D721Med (cell line): Measurements from ENCODE around the gene SCLT1.
A peak's percentile ranks its signal among the peaks of the same experiment; 100 is the strongest.
"Not testable (repeated sequence)": the region's sequence is repeated elsewhere in the genome, so short reads cannot be mapped to it uniquely, and the experiment has no call there.

Experiments
- DNase-seq: peaks from one replicate; pipeline ENCODE4 v3.0.0; 2011; ENCODE audit warnings: low spot score; ENCODE audit not compliant: insufficient read length
- FAIRE-seq: peaks from 2 replicates; lab custom pipeline; 2011; peaks lifted over from hg19 to GRCh38; lab: Jason Lieb, UNC
- CTCF ChIP-seq: IDR thresholded peaks from 2 replicates; pipeline ENCODE4 v1.5.1; 2012; ENCODE audit warnings: mild to moderate bottlenecking, control low read depth; ENCODE audit not compliant: insufficient read depth; ENCODE audit errors: missing control alignments

Gene SCLT1

GRCh38 chr4:129077326-129077725 is 16.0 kb downstream of the SCLT1 start:
- FAIRE-seq (peak; percentile 21), DNase-seq (no peak)
- no peak for TF ChIP-seq CTCF

DNA sequence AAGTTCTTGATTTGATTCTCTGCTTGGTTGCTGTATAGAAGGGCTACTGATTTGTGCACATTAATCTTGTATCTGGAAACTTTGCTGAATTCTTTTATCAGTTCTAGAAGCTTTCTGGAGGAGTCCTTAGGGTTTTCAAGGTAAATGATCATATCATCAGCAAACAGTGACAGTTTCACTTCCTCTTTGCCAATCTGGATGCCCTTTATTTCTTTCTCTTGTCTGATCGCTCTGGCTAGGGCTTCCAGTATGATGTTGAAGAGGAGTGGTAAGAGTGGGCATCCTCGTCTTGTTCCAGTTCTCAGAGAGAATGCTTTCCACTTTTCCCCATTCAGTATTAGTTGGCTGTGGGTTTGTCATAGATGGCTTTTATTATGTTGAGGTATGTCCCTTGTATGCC is 23.8 kb downstream of the SCLT1 start:
- DNase-seq, FAIRE-seq: not testable (repeated sequence)

- FAIRE-seq: no peak
- DNase-seq: no peak
- TF ChIP-seq CTCF: no peak
These were observed 28.6 kb downstream of the SCLT1 start for GRCh38 chr4:129064717-129065116.

DNA sequence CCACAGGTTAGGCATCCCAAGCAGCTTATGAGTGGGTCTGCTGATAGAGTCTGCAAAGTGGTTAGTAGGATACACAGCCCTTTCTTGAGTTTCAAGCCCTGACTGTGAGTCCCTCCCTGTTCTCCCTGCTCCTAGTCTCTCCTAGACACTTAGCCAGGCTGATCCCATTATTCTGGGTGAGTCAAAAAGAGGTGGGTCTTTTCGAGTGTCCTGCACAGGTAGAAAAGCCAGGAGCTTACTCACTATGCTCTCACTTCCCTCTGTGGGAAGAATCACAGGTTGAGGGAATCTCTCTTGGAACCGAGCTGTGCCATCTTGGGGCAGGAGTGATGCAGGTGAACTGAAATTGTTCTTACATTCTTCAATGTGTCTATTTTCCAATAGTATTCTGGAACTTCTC is 29.7 kb downstream of the SCLT1 start:
- DNase-seq (no peak), FAIRE-seq (no peak)
- no peak for TF ChIP-seq CTCF

DNA sequence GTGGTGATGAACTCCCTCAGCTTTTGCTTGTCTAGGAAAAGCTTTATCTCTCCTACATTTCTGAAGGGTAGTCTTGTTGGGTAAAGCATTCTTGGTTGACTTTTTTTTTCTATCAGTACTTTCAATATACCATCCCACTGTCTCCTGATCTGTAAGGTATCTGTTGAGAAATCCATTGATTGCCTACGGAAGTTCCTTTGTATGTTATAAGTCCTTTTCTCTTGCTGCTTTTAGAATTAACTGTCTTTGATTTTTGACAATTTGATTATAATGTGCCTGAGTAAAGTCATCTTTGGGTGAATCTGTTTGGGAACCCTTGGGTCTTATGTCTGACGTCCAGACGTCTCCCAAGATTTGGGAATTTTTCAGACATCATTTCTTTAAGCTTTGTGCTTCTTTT is 30.8 kb downstream of the SCLT1 start:
- no peak for TF ChIP-seq CTCF
- no peak for FAIRE-seq
- no peak for DNase-seq

DNA sequence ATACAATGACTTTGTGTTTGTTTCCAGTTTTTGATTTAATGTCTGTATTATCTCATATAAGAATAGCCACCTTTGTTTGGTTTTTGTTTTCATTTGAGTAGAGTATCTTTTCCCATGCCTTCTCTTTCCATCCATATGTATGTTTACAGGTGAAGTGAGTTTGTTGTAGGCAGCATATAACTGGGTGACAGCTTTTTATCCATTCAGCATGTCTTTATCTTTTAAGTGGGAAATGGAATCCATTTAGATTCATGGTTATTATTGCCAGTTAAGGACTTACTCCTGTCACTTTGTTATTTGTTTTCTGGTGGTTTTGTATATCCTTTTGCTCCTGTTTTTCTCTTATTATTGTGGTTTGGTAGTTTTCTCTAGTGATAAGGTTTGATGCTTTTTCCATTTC is 34.3 kb downstream of the SCLT1 start:
- TF ChIP-seq CTCF: no peak
- FAIRE-seq (no peak), DNase-seq (no peak)

DNA sequence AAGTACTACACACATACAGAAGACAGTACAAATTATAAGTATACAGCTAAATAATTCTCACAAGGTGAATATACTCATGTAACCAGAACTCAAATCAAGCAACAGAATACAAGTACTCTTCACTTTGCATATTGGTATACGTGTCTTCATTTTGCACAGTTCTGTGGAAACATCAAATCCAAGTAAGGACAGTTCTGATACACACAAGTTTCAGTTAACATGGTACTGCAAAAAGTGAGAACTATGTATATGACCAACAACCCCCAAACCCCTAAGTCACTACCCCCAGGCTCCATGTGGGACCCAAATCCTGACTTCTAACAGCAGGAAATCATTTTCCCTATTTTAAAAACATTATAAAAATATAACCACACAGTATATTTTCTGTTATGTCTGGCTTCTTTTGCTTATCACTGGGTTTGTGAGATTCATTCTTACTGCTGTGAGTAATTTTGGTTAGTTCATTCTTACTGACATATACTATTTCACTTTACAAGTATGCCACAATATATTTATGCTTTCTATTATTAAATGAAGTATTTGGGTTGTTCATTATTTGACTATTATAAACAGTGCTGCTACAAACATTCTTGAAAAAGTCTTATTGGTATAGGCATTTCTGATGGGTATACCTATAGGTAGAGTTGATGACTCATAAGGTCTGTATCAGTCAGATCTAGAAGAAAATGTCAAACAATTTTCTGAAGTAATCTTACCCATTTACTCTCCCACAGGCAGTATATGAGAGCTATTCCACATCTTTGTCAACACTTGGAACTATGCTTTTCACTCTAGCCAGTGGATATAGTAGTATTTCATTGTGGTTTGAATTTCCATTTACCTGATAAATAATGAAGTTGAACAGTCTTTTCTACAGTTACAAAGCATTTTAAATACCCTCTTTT is 47.0 kb downstream of the SCLT1 start:
- peak; percentile 55 for FAIRE-seq
- no peak for TF ChIP-seq CTCF
- no peak for DNase-seq
